Measurements from ENCODE around the gene PELO.
"Not testable (repeated sequence)": the region's sequence is repeated elsewhere in the genome, so short reads cannot be mapped to it uniquely, and the experiment has no call there.

PELO gene, protein sequence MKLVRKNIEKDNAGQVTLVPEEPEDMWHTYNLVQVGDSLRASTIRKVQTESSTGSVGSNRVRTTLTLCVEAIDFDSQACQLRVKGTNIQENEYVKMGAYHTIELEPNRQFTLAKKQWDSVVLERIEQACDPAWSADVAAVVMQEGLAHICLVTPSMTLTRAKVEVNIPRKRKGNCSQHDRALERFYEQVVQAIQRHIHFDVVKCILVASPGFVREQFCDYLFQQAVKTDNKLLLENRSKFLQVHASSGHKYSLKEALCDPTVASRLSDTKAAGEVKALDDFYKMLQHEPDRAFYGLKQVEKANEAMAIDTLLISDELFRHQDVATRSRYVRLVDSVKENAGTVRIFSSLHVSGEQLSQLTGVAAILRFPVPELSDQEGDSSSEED

DNA sequence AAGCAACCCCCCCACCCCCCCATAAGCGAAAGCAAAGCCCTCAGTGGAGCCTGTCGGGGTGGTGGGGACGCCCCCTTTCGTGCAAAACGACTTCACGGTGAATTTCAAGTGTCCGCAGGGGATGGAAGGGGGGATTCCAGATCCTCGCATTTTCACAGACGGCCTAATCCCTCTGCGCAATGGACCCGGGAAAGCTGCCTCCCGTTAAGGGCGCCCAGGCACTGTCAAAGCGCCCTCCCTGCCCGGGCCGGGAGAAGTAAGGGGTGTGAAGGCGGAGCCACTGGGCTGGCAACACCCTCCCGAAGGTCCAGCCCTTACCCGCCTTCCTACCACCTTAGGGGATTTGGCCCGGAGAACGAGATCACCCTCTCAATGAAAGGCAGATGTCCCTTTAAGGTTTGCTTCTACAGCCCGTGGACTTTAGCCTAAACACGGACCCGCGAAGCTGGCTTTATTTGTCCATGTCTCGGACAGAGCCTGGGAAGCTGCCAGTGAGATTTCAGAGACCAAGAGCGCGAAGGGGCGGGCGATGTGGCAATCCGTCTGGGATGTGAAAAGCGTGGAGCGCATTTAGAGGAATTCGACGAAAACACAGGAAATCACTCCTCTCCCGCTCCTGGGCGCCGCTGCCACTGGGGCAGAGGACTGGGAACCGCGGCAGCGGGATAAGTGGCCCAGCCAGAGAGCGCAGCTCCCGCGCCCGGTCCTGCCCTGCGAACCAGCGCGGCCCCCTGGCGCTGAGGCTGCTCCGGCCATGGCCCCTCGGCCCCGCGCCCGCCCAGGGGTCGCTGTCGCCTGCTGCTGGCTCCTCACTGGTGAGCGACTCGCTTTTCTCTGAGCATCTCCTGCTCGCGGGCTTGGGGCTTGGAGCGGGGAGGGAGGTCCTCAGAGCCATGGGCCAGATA is at the start of gene PELO, which contains the start of gene ITGA1:
TSS of gene PELO (plus strand) at position 317 of the 905 bp plus-strand sequence. CDS start 12,479 bp downstream, outside the sequence.
TSS of gene ITGA1 (plus strand) at position 317 of the 905 bp plus-strand sequence. CDS start at position 755, 438 bp downstream.
- DNase-seq = no peak

- DNase-seq = no peak
Observed at GRCh38 chr5:52738095-52738506, 49.6 kb upstream of the PELO start.

DNA sequence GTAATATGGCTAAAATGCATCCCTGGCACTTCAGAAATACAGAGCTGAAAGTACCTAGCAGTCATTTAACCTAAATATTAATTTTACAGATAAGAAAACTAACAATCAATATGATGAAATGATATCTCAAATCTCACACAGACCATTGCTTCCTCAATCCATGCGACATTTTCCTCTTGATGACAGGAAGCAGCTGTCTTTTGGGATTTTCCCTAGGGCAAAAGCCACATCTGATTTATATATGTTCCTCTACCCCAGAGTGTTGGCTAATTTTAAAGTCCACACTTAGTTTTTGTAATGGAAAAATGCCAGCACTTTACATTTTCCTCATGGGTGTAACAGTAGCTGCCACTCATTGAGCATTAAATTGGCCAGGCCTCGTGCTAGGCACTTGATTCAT is 47.7 kb upstream of the PELO start:
- no peak for DNase-seq

GRCh38 chr5:52743012-52743411 is 44.7 kb upstream of the PELO start:
- DNase-seq = no peak

DNA sequence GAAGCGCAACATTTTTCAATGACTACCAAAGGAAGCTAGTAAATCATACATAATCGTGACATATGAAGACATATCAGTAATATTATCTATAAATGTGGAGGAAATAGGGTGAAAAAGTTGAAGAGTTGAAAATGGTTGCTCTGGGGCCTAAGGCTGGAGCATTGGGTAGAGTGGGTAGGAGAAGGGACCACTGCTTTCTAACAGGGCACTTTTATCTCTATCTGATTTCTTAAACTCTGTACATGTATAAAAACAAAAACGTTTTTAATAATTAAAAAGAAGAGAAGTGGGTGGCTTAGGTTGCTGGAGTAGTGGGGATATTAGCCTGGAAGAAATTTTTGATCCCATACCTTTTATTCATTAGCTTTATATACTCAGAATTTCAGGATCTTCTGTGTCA is 44.2 kb upstream of the PELO start:
- no peak for DNase-seq

DNA sequence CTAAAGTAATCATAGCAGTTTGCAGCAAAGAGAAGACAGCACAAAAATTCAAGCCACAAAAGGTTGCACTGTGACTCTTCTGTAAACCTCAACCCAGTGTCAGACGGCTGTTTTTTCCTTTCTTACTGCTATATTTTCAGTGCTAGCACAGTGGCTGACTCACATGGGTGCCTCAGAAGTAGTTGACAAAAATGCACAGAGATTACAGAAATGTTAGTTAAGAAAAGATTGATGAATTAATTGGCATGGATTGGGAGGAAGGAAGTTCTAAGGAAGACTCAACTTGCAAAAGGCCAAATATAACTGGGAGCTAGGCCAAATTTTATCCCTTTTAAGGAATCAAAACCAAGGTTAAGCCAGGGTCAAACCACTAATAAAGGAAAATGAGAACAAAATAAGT is 43.7 kb upstream of the PELO start:
- no peak for DNase-seq

- not testable (repeated sequence) for DNase-seq
Observed at GRCh38 chr5:52744867-52745458, 42.8 kb upstream of the PELO start.

DNA sequence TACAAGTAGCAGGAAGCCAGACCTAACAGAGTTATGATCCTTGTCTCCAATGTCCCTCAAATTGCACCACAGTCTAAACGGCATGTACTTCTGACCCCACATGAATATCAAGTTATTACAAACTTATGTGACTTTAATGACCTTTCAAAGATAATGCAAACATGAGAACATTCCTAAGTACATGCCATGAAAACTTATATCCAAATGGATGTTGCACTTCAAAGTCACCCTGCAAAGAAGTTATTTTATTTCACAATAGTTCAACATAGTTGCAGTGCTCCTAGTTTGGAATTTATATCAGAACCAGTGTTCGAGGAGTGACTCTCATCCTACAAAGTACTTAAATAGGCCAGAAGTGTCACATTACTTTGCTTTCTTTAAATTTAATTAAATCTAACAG is 41.2 kb upstream of the PELO start:
- no peak for DNase-seq

DNA sequence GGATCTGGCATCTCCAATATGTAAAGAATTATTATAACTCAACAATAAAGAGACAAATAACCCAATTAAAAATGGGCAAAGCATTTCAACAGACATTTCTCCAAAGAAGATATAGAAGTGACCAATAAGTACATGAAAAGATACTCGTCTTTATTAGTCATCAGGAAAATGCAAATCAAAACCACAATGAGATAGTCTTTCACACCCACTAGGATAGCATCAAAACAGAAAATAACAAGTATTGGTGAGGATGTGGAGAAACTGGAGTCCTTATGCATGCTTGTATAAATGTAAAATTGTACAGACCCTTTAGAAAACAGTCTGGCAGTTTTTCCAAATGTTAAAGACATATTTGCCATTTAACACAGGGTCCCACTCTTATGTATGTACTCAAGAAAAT is 39.1 kb upstream of the PELO start:
- no peak for DNase-seq

- no peak for DNase-seq
Observed at GRCh38 chr5:52749666-52750065, 38.0 kb upstream of the PELO start.

DNA sequence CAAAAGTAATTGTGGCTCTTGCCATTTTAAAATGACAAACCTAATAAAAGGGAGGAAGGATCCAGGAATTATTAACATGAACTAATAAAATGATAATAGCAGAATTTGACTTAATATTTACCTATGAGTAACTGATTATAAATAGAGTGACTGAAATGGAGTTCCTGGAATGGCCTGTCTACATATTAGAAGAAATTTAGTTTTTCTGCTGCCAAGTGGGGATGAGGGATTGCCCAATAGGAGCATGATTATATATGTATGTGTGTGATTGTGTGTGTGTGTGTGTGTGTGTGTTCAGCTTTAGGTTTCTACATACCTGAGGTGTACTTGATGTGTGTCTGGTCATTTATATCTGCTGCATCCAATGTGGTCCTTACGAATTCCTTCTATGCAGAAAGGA is 36.6 kb upstream of the PELO start:
- DNase-seq = no peak

DNA sequence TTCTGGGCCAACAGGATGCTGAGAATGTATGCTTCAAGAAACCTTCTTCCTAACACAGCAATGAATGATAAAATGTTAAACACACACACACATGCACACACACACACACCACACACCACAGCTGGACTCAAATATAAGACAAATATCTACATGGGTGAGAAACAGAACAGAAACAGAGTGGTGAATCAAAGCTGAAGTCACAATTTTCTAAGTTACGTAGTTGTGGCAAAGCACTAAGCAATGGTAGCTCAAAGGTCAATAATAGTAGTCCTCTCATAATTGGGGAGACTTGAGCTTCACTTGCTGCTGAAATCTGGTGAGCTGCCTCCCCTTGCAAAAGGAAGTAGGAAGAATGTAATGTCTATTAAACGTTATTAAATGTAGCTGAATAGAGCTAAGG is 33.7 kb upstream of the PELO start:
- no peak for DNase-seq

DNA sequence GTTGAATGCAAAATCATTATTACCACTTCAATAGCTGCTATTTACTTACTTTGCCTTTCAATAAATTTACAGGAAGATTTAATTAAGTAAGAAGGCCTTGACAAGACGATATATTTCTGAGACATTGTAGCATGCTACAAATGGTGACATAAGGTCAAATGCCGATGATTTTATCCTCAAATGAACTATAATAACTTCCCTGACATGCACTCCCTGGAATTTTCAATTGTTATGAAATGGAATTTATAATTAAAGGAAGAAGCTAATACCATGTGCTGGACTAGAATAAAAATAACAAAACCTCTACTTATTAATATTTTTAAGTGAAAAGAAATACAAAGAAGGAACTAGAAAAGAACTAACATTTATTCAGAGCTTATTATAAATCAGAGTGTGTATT is 30.2 kb upstream of the PELO start:
- DNase-seq = no peak

DNA sequence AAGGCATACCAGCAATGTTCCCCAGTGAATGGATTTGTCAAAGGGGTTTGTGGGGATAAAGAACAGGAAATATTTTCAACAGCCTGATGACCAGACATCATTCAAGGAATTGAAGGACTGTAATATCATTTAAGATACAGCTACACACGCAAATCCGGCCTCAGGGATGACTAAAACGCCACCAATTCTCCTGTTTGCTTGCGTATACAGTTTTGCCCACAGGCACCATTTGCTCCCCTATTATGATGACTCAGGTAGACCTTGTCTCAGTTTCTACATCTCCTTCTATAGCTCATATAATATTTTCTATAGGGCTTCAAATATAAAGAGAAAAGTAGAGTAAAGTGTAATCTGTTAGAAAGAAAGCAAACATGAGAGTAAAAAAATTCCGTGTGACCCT is 29.7 kb upstream of the PELO start:
- DNase-seq = no peak

DNA sequence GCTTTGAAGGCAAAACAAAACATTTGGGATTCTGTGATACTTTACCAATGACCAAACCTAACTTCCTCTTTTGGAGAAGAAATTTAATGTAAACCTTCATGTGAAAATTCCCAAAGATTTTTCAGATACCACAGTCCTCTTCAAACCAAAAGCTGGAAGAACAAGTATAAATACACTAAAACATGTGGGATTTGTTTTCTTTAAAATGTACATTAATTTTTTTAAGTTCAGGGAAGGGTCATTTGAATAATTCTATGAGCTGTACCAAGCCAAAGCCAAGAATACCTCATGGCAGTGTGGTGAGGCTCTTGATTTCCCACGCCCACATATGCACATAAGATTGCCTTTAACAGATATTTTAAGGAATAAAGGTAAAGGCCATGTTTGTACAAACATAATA is 28.4 kb upstream of the PELO start:
- DNase-seq = no peak

DNA sequence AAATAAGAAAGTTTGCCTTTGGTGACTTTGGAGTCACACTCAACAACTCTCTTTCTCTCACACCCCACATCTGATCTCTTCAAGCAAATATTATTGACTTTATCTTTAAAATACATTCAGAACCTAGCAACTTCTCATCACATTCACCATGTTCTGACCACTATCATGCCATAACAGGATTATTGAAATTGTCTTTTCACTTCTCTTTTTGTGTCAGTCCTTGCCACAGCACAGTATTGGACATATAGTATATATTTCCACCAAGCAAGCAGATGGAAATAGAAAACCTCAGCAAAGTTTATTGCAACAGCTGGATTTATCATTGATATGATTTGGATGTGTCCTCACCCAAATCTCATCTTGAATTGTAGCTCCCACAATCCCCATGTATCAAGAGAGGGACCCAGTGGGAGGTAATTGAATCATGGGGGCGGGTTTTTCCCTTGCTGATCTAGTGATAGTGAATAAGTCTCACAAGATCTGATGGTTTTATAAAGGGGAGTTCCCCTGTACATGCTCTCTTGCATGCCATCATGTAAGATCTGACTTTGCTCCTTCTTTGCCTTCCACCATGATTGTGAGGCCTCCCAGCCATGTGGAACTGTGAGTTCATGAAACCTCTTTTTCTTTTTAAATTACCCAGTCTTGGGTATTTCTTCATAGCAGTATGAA is 26.9 kb upstream of the PELO start:
- no peak for DNase-seq

DNA sequence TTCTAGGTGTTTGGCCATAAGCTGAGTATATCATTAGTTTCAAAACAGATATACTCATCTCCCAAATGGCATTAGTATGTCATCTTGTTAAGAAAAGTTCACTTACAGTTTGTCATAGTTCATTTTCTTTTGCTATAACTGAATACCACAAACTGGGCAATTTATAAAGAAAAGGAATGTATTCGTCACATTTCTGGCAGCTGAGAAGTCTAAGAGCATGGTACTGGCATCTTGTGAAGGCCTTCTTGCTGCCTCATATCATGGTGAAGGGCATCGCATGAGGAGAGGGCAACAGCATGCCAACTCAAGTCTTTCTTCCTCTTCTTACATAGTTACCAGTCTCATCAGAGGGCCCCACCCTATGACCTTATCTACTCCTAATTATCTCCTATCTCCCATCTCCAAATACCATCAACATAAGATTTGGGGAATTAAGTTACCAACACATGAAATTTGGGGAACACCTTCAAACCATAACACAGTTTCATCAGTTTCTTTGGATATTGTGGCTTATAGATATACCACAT is 20.4 kb upstream of the PELO start:
- no peak for DNase-seq

GRCh38 chr5:52767766-52768480 is 19.8 kb upstream of the PELO start:
- no peak for DNase-seq

DNA sequence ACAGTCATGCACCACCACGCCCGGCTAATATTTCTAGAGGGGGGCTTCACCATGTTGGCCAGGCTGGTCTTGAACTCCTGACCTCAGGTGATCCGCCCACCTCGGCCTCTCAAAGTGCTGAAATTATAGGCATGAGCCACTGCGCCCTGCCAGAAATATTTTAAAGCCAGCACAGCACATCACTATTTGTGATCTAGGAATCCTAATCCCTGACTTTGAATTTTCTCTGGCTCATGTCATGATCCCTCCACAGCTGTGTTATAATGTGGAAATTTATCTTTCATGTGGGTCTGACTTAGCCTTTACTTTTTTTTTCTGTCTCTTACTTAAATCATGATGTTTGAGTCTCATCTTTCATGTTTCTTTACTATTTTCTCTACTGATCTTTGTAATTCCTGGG is 18.7 kb upstream of the PELO start:
- no peak for DNase-seq

DNA sequence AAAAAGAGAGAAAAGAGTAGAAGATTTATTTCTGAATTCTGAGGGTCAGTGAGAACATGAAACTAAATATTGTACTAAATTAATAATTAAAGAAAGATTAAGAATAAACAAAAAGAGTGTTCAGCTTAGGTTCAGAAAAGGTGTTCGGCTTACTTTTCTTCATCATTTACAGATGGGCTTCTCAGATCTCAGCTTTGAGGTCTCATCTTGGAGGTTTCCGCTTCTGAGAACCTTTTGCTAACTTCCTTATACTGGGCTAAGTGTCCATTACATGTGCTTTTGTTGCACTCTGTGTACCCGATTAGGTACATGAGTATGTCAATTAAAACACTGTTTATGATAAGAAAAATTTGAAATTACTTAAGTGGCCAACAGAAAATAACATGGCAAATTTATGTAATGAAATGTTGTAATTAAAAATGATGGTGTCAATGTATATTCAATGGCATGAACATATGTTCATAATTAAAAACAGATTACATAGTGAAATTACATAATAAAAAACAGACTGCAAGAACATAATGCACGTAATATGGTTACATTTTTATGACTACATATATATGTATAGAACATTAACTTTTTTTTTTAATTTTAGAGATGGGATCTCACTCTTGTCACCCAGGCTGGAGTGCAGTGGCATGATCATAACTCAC is 17.3 kb upstream of the PELO start:
- no peak for DNase-seq

DNA sequence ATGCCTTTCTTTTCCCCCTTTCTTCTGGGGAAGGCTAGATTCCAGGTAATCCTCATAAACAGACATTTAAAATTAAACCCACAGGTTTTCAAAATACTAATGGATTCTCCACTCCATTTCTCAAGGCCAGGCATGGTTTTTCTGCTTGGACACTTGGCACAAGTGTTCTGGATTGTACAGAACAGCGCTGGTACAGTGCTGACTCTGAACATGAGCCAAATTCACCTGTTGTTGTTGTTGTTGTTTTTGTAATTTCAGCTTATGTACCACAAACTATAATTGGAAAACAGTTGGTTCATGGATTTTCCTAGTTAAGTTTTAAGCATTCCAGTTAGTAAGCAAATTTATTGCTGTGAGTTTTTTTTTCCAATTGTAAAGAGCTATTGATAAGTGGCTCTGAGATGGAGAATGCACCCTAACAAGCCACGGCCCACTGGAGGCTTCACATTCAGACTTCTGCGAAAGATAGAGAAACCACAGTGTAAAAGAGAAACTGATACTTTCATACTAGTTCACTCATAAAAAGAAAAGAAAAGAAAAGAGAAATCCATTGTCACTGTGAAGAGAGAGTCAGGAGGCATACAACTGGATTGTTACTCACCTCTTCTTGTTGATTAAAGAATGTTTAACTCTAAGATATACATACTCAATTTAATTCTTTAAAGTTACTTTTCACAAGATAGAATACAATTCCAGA is 16.2 kb upstream of the PELO start:
- DNase-seq = no peak
